CD4-positive, alpha-beta T cell treated with Interleukin-15 for 1 hour (primary cell): ENCODE measurements around the gene CRYGA.
A peak's percentile ranks its signal among the peaks of the same experiment; 100 is the strongest.

Source experiments
- DNase-seq: peaks from one replicate; pipeline ENCODE4 v3.0.0-alpha.2; 2020

The CRYGA gene

DNA sequence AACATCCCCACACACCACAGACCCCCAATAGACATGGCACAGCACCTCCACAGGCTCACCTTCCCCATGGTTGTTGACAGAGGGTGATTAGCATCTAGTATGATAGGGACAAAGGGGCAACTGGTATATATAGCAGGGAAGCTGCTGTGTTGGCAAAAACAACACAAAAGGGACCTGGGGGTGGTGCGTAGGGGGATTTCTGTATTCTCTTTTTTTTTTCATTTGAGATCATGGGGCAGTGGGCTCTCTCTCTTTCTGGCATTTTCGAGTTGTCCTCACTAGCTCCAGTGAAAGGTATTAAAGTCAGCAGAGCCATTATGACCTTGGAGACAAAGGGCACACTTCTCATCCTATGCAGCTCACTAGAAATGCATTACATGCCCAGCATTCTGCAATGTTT lies at the start of gene CRYGA:
TSS of gene CRYGA (minus strand) at position 101 of the 400 bp plus-strand sequence. CDS start at position 68, 33 bp downstream.
- DNase-seq = no peak

DNA sequence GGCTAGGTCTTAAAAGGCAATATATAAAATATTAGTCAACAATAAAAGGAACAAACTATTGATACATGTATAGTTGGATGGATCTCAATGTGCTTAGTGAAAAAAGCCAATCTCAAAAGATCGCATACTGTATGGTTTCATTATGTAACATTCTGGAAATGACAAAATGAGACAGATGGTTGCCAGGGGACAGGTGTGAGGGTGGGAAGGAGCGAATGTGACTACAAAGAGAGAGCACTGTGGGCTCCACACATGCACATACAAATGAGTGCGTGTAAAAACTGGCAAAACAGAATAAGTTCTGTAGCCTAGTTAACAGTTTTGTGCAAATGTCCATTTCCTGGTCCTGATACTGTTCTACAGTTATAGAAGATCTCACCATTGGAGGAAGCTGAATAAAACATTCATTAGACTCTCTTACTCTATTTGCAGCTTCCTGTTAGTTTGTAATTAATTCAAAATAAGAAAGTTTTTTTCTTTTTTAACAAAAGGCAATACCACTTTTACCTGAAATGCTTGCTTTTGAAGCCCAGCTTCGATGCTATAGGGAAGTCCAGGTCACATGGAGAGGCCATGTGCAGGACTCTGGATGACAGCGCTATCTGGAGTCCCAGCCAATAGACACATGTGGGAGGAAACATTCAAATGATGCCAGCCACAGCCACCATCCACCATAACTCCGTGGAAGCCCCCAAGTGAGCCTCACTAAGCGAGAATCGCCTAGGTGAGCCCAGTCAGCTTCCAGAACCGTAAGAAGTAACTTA lies 47.5 kb upstream of the CRYGA start:
- no peak for DNase-seq

- DNase-seq = no peak
Observed at GRCh38 chr2:208208335-208209085, 45.1 kb upstream of the CRYGA start.

DNA sequence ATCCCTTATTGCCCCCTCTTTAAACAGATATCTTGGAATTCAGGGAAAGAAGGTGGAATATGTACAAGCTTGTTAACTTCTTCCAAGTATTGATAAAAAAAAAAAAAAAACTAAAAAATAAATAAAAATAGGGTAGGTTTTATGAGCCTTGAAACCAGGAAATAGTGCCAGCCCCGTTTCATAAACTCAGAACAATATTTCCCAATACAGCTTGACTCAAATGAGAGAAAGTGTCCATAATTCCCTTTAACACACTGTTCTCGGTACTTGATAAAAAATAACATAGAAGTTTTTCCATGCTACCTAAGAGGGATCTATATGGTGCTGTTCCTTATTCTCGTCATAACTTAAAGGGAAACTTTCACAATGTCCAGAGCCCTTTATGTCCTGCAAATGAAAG lies 44.4 kb upstream of the CRYGA start:
- DNase-seq = no peak

- no peak for DNase-seq
Observed at GRCh38 chr2:208204166-208204565, 40.8 kb upstream of the CRYGA start.

DNA sequence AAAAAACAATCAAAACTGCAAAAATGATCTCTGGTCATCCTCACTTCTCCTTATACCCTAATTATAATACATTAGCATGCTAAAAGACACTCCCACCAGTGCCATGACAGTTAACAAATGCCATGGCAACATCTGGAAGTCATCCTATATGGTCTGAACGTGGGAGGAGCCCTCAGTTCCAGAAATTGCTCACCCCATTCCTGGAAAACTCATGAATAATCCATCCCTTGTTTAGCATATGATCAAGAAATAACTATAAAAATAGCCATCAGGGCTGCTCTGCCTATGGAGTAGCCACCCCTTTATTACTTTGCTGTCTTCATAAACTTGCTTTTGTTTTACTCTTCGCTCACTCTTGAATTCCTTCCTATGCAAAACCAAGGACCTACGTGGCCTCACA lies 32.1 kb upstream of the CRYGA start:
- no peak for DNase-seq

- DNase-seq = no peak
Observed at GRCh38 chr2:208192611-208193236, 29.3 kb upstream of the CRYGA start.

- DNase-seq = no peak
Observed at GRCh38 chr2:208189810-208190503, 26.6 kb upstream of the CRYGA start, which contains the start of gene C2orf80. Gene C2orf80 (minus strand): TSS chr2:208190030. CDS start chr2:208186986, 3,044 bp downstream.

DNA sequence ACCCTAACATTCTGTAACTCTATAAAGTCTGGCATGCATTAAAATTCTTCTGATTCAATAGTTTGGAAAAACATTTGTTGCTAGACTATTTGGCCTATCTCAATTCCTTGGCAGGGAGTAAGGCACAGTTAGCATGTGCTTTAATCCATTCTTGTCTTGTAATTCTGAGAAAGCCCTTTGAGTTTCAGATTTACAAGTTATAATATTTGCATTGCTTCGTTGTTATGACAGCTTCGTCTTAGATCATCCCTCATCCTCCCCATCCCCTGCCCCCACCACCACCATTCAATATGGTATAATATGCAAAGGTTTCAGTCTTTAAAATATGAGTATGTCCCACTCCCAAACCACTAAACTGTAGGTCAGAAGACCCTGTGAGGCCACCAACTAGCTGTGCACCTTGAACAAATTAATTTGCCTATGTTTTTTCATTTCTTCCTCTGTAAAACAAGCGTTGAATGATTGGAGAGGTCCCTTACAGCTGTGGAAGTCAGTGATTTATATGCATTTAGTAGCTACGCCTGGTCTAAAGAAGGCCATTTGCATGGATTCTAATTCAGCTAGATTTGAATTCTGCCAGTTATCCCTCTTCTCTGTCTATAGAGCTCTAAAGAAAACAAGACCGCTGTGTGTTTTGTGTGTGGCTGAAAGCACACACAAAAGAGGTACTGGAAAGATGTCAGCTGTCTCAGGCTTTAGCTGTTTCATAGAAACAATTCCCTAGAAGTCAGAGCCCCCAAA lies 25.9 kb upstream of the CRYGA start:
- DNase-seq = no peak

GRCh38 chr2:208186893-208187292 lies 23.5 kb upstream of the CRYGA start:
- no peak for DNase-seq

DNA sequence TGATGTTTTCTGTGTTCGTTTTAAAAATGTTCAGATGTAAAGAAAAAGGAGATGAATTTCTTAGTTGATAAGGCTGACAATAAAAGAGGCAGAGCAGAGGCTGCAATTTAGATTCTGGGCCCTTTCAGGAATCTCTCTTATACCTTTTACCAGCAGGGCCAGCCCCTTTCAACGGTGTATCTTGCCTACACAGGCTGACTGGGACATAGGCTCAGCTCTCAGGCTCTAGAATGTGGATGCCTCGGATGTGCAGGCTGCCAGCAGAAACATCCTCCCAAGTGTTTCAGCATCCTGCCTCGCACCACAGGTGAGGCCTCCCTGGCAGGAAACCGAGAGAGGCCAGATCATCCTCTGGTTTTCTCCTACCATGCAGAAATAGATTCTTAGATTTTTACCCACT lies 23.1 kb upstream of the CRYGA start:
- DNase-seq = no peak

- DNase-seq = no peak
Observed at GRCh38 chr2:208183972-208184705, 20.8 kb upstream of the CRYGA start.

- no peak for DNase-seq
Observed at GRCh38 chr2:208183526-208183925, 20.1 kb upstream of the CRYGA start.

DNA sequence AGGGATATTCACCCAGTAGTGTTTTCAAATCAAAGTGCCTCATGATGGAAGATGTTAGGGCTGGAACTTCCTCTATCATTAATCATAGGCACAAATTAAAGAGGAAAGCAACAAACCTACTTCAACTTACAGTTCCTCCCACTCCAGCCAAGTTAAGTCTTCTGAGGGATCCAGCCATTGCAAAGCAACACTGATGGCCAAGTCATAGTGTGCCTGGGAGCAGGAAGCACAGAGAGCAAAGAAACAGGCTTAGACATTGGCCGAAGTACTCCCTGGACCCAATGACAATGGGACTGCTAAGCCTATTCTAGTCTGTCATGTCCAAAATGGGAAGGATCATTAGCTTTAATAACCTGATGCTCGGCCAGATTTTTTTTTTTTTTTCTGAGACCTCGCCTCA lies 19.4 kb upstream of the CRYGA start:
- DNase-seq = no peak

DNA sequence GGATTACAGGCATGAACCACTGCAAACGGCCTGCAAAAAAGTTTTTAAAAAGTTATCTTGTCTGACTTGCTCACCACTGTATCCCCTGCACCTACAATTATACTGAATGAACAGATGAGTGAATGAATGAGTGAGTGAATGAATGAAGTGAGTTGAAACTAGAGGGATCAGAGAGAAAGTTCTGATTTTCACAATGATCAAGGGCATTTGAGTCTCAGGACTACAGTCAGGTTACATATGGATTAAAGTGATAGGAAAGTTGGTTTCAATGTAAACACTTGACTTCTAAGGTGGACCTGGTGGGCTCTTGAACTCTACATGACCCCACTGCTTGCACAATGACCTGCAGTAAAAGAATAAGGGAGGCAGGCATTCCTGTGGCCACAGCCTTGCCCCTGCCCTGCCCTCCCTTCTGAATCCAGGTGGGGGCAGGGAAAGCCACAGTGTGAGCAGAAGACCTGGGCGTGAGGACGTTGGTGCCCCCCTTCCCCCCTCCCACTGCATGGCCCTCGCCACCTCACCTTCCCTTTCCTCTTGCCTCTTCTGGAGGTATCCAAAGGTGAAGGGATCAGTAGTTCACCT lies 15.7 kb upstream of the CRYGA start:
- no peak for DNase-seq

DNA sequence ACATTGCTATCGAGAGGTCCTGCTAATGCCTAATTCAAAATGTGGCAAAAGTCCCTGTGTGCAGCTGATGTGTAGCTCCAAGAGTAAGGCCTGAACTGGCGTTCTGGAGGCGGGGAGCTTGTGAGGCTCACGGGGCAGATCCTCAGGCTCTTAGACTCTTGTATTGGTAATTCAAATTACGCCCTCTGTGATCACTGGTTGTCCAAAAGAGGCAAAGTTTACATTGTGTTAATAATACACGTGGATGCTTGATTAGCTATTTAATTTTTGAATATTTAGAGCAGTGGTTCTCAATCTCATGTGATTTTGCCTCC lies 12.4 kb upstream of the CRYGA start:
- no peak for DNase-seq

- peak; percentile 58 for DNase-seq
Observed at GRCh38 chr2:208175069-208175839, 11.9 kb upstream of the CRYGA start.

GRCh38 chr2:208174144-208174543 lies 10.8 kb upstream of the CRYGA start:
- no peak for DNase-seq

DNA sequence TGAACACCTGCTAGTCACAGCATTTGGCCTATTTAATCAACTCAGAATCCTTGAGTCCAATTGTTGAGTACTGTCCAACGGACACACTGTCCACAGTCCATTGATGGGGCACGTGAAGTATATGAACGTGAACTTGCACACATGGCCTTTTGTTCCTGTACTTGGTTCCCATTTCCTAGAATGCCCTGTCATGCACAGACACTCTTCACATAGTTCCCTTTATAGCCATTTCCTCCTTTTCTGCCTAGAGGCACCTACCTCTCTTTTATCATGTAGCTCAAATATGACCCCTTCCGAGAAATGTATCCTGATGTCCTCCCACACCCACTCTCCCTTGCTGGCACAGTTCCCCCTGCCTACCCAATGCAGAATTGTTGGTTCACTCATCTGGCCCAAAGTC lies 8.7 kb upstream of the CRYGA start:
- DNase-seq = peak; percentile 26

DNA sequence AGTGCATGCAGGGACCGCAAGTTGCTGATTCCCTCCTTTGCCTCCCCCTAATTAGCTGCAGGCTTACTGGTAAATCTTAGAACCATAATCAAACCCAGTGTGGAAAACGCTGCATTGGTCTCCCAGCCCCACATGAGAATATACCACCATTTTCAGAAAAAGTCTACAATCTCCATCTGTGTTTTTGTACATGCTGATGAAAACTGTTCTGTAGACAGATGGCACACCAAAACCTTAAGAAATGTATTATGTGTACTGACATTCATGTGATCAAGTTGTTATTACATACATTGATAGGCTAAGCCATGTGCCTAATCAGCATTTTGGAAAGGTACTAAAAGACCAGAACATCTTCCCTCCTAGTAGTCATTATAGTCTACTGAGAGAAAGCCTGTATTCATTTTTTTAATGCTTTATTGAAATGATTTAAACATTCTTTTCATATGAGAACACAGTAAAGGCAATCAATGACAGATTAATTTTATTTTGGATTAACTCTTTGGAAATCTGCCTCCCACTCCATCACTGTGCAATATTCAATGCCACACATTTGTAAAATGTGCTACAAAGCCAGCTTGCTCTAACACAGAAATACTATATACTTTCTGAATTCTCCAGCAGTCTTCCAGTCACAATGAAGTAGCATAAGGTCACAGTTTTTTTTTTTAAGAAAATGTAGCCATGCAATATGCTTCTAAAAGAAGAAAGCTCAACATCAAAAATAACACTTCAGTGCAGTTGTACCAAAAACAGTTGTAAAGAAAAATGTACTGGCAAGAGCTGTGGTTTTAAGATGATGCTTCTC lies 1.8 kb upstream of the CRYGA start:
- no peak for DNase-seq
